PC-9 (cell line): ENCODE data around the gene L1CAM.

Experiments used
- CTCF ChIP-seq: fragments of 200-600 bp; sonication (generic); conservative IDR thresholded peaks from 2 replicates; pipeline ENCODE4 v1.6.1; 2017; ENCODE audit warnings: mixed run types, antibody characterized with exemption, mild to moderate bottlenecking, moderate library complexity
- EZH2 ChIP-seq: fragments of 200-600 bp; sonication (generic); IDR thresholded peaks from 2 replicates; pipeline ENCODE4 v1.8.0; 2017; ENCODE audit warnings: antibody characterized with exemption, low read depth

DNA sequence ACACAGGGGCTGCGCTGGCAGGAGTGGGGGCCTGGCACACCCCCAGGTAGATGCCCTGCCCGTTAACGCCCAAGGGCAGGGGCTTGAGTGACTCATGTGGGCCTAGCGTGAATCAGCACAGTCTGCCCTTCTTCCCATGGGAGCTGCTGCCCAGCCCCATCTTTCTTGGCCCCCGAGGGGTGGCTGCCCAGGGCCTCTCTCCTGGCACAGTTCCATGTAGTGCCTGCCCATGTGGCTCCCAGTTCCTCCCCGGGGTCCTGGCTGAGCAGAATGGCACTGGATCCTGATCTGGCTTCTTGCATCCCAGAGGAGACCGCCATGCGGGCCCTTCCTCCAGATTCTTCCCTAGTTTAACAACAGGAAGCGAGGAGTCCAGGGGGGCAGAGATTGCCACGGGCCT lies 16.4 kb upstream of the L1CAM start:
- TF ChIP-seq CTCF (no peak), EZH2 (no peak)
